ENCODE measurements around the gene PDCD11.

GRCh38 chr10:103469201-103469600 lies 72.8 kb downstream of the PDCD11 start:
- no peak for TF ChIP-seq CTCF (conservative IDR thresholded peaks at IDR 0.05)
- no peak for TF ChIP-seq EZH2 (IDR thresholded peaks at IDR 0.05; ENCODE audit: low read depth)

All from PC-9 (cell line).